ENCODE measurements around the gene JARID2. TPM values are rescaled to one million over a fixed set of nuclear protein-coding genes. Genes with fewer than 3 reads are reported as not detected.

JARID2 gene
- total and polyA plus RNA-seq, 3 donors from 2014 or later, result 36.1 to 60.8 (median 53.7) TPM

- 77 to 86% methylated on average over 2 of the region's 2 CpGs for WGBS, 2 donors
- intact Hi-C loops (cut with DNase I; ENCODE audit: low total_unique reads), result no loop called here
- H3K9me3 ChIP-seq, result no peaks in the 10 kb centered on the region
- no peak overlapping the region for H3K27ac ChIP-seq
- H3K27me3 ChIP-seq, result no peaks in the 10 kb centered on the region
- H3K4me1 ChIP-seq, result no peaks in the 10 kb centered on the region
- TF ChIP-seq CTCF (IDR thresholded peaks at IDR 0.05), result no peak
- TF ChIP-seq POLR2A (IDR thresholded peaks at IDR 0.05), result no peak
- H3K4me3 ChIP-seq, result no peak overlapping the region
- DNase-seq, result no peak
- H3K36me3 ChIP-seq (ENCODE audit: low read depth, missing control alignments), result no peaks in the 10 kb centered on the region
Measured at GRCh38 chr6:15366879-15367278, 121.0 kb downstream of the JARID2 start.

- no peaks in the 10 kb centered on the region for H3K9me3 ChIP-seq
- H3K4me3 ChIP-seq, result no peak overlapping the region
- intact Hi-C loops (cut with DNase I; ENCODE audit: low total_unique reads), result no loop called here
- no peaks in the 10 kb centered on the region for H3K27me3 ChIP-seq
- DNase-seq, result no peak
- H3K4me1 ChIP-seq, result no peaks in the 10 kb centered on the region
- H3K27ac ChIP-seq, result no peak overlapping the region
- no peaks in the 10 kb centered on the region for H3K36me3 ChIP-seq (ENCODE audit: low read depth, missing control alignments)
- TF ChIP-seq CTCF (IDR thresholded peaks at IDR 0.05) (no peak), POLR2A (IDR thresholded peaks at IDR 0.05) (no peak)
Measured at GRCh38 chr6:15368186-15368585, 122.3 kb downstream of the JARID2 start.

GRCh38 chr6:15368873-15369272, 123.0 kb downstream of the JARID2 start:
- H3K4me1 ChIP-seq, result no peaks in the 10 kb centered on the region
- H3K9me3 ChIP-seq, result no peaks in the 10 kb centered on the region
- intact Hi-C loops (cut with DNase I; ENCODE audit: low total_unique reads), result no loop called here
- WGBS, 2 donors, result 75 to 84% methylated on average over 5 of the region's 5 CpGs
- no peak for DNase-seq
- no peak overlapping the region for H3K27ac ChIP-seq
- TF ChIP-seq CTCF (IDR thresholded peaks at IDR 0.05), result no peak
- no peak for TF ChIP-seq POLR2A (IDR thresholded peaks at IDR 0.05)
- no peak overlapping the region for H3K4me3 ChIP-seq
- no peaks in the 10 kb centered on the region for H3K36me3 ChIP-seq (ENCODE audit: low read depth, missing control alignments)
- no peaks in the 10 kb centered on the region for H3K27me3 ChIP-seq

GRCh38 chr6:15369838-15370237, 124.0 kb downstream of the JARID2 start:
- no peak for DNase-seq
- intact Hi-C loops (cut with DNase I; ENCODE audit: low total_unique reads), result no loop called here
- WGBS, 2 donors, result 57 to 61% methylated on average over 4 of the region's 4 CpGs
- Histone ChIP-seq H3K27me3 (no peaks in the 10 kb centered on the region), H3K4me1 (no peaks in the 10 kb centered on the region), H3K4me3 (no peak overlapping the region), H3K9me3 (no peaks in the 10 kb centered on the region), H3K27ac (no peak overlapping the region), H3K36me3 (ENCODE audit: low read depth, missing control alignments) (no peaks in the 10 kb centered on the region)
- no peak for TF ChIP-seq POLR2A (IDR thresholded peaks at IDR 0.05)
- TF ChIP-seq CTCF (IDR thresholded peaks at IDR 0.05), result no peak

GRCh38 chr6:15370733-15371671, 125.1 kb downstream of the JARID2 start:
- Histone ChIP-seq H3K9me3 (no peaks in the 10 kb centered on the region), H3K4me3 (no peak overlapping the region), H3K4me1 (no peaks in the 10 kb centered on the region), H3K27me3 (no peaks in the 10 kb centered on the region), H3K27ac (no peak overlapping the region), H3K36me3 (ENCODE audit: low read depth, missing control alignments) (no peaks in the 10 kb centered on the region)
- no peak for TF ChIP-seq CTCF (IDR thresholded peaks at IDR 0.05)
- TF ChIP-seq POLR2A (IDR thresholded peaks at IDR 0.05), result no peak
- intact Hi-C loops (cut with DNase I; ENCODE audit: low total_unique reads), result no loop called here
- no peak for DNase-seq
- WGBS, 2 donors, result 76 to 88% methylated on average over 4 of the region's 4 CpGs

Data from testis (tissue), 3 donors.